Peyer's patch (tissue), 4 donors: Measurements from ENCODE around the gene ABI3. TPM values are rescaled to one million over a fixed set of nuclear protein-coding genes. Genes with fewer than 3 reads are reported as not detected.

ENCODE experiments used
- DNase-seq, 3 donors: peaks; one replicate each; pipeline ENCODE4 v3.0.0-alpha.2; 2017 to 2019
- H3K27ac ChIP-seq, 4 donors: fragments of 200-600 bp; sonication (generic); one replicate each; pipeline ENCODE4 v1.5.1; 2016 to 2019
- H3K27me3 ChIP-seq, 2 donors: fragments of 200-600 bp; sonication (generic); one replicate each; pipeline ENCODE4 v1.5.1; 2019
- H3K36me3 ChIP-seq, 3 donors: fragments of 200-600 bp; sonication (generic); one replicate each; pipeline ENCODE4 v1.5.1; 2016 to 2019
- H3K4me1 ChIP-seq, 4 donors: fragments of 200-600 bp; sonication (generic); one replicate each; pipeline ENCODE4 v1.5.1; 2016 to 2019
- H3K4me3 ChIP-seq, 4 donors: fragments of 200-600 bp; sonication (generic); 1 replicate in 3 of 4; 2 replicates in 1 of 4; pipeline ENCODE4 v1.5.1; 2016 to 2019; ENCODE audit warnings: mild to moderate bottlenecking in 1 of 4
- H3K9me3 ChIP-seq, 4 donors: fragments of 200-600 bp; sonication (generic); one replicate each; pipeline ENCODE4 v1.5.1; 2016 to 2019; ENCODE audit warnings: mild to moderate bottlenecking in 1 of 4
- POLR2A ChIP-seq, 2 donors: fragments of 450-650 bp; IDR thresholded peaks; one replicate each; pipeline ENCODE4 v1.5.1; 2017; ENCODE audit warnings: antibody characterized with exemption in 2 of 2, mild to moderate bottlenecking in 2 of 2, moderate library complexity in 2 of 2
- total RNA-seq, 4 donors: library from RNA; depleted of rRNA; stranded (reverse); fragments of >200 nt; gene quantifications; one replicate each; pipeline ENCODE4 v1.1.0, GENCODE V29; 2016
- TF ChIP-seq, protein P1 (sequence below), 6 experiments: fragments of 450-650 bp in 4 of 6; fragments of 200-600 bp in 2 of 6; sonication (generic) in 1 of 6; IDR thresholded peaks; one replicate each; pipeline ENCODE4 v1.5.1; 2017 to 2019; ENCODE audit warnings: antibody characterized with exemption in 6 of 6, mild to moderate bottlenecking in 3 of 6, moderate library complexity in 1 of 6

ABI3 gene
- total RNA-seq, 4 donors from 2014 or later = 4.9 to 50.3 (median 8.9) TPM

DNA sequence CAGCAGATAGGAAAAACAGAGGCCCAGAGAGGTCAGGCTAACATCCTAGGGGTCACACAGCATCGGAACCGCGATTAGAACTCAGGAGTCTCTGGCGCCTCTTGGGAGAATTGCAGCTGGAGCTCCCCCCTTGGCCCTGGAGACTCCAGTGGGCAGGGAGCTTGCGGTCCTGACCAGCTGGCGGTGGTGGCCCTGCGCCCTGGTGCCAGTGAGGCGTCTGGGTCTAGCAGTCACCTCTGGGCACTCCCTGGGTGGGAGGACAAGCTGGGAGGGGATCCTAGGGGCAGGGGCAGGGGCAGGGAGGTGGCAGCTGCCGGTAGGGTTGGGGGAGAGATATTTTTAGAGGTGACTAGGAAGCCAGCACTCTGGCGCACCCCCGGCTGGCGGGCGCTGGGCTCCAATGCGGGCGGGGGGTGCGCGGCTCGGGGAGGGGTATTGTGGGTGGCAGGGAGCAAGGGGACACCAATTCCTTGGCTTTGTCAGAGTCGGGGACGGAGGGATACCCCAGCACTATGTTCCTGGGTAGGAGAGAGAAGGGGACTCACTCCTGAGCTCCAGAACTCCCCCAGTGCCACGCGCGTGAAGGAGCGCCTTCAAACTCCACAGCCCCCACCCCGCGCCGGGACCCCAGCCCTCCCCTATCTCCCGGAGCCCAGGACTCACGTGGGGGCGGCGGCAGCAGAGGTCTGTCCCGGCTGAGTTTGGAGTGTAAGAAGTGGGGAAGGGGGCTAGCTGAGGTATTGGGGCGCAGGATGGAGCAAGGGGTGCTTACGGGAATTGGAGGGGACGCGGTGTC lies 19.5 kb downstream of the ABI3 start:
- no peak for TF ChIP-seq POLR2A (IDR thresholded peaks at IDR 0.05)
- TF ChIP-seq, protein P1, sequence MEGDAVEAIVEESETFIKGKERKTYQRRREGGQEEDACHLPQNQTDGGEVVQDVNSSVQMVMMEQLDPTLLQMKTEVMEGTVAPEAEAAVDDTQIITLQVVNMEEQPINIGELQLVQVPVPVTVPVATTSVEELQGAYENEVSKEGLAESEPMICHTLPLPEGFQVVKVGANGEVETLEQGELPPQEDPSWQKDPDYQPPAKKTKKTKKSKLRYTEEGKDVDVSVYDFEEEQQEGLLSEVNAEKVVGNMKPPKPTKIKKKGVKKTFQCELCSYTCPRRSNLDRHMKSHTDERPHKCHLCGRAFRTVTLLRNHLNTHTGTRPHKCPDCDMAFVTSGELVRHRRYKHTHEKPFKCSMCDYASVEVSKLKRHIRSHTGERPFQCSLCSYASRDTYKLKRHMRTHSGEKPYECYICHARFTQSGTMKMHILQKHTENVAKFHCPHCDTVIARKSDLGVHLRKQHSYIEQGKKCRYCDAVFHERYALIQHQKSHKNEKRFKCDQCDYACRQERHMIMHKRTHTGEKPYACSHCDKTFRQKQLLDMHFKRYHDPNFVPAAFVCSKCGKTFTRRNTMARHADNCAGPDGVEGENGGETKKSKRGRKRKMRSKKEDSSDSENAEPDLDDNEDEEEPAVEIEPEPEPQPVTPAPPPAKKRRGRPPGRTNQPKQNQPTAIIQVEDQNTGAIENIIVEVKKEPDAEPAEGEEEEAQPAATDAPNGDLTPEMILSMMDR (IDR thresholded peaks at IDR 0.05) = no peak
- no peaks in the 10 kb centered on the region for H3K27me3 ChIP-seq
- no peaks in the 10 kb centered on the region for H3K36me3 ChIP-seq
- DNase-seq = no peak
- peak overlapping the region; percentile 41 to 57 (median 51) for H3K4me3 ChIP-seq
- H3K4me1 ChIP-seq = peaks cover 0 to 10% (median 7%) of the 10 kb centered on the region in 4 donors
- H3K27ac ChIP-seq = peak overlapping the region in 1 of 4 donors; percentile 40
- no peaks in the 10 kb centered on the region for H3K9me3 ChIP-seq

DNA sequence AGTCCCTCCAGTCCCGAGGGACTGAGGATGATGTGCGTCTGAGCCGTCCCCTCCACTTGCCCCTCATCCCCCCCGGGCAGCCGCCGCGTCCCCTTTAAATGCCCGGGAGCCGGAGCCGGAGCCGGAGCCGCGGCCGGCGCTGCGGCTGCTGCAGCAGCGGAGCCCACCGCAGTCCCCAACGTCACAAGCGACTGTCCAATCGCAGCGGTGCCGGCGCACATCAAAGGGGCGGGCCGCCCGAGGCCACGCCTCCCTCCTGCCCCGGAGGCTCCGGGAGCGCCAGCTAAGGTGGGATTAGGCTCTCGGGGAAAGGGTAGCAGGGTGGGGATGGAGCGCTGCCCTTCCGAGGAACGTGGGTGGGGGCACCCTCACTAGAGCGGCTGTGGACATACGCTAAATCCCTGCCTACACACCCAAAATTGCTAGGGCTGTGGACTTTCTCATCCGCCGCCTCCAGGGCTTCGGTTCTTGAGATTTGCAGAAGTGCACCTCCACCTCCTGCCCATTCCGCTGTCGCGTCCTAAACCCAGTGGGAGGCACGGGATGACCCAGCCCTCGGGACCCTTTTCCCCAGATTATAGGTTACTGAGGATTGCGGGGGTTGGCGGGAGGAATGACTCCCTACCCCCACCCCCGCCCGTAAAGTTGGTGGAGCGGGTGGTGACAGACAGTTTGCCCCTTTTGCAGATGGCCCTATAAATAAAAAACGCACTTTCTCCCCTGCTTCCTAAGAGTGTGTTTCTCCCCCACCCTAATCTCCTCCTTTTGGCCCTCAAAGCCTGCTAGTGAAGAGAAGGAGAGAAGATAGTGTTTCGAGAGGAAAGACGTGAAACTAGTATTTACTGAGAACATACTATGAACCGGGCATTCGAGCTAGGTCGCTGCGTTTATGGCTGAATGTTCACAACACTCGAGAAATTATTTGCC lies 20.4 kb downstream of the ABI3 start, which contains the start of gene PHOSPHO1:
Gene PHOSPHO1 (minus strand): TSS at position 152 of the 927 bp plus-strand sequence. CDS start 4,096 bp downstream, outside the sequence.
- peak within 1 kb of the TSS in 1 of 4 donors; percentile 40 for H3K27ac ChIP-seq
- peaks cover 0 to 10% (median 7%) of the 10 kb centered on the region in 4 donors for H3K4me1 ChIP-seq
- no peaks in the 10 kb centered on the region for H3K9me3 ChIP-seq
- peak within 1 kb of the TSS; percentile 41 to 57 (median 51) for H3K4me3 ChIP-seq
- TF ChIP-seq, protein P1 (IDR thresholded peaks at IDR 0.05) = no peak
- no peak for TF ChIP-seq POLR2A (IDR thresholded peaks at IDR 0.05)
- no peaks in the 10 kb centered on the region for H3K36me3 ChIP-seq
- no peaks in the 10 kb centered on the region for H3K27me3 ChIP-seq
- peak; percentile 84 to 94 (median 87) for DNase-seq

DNA sequence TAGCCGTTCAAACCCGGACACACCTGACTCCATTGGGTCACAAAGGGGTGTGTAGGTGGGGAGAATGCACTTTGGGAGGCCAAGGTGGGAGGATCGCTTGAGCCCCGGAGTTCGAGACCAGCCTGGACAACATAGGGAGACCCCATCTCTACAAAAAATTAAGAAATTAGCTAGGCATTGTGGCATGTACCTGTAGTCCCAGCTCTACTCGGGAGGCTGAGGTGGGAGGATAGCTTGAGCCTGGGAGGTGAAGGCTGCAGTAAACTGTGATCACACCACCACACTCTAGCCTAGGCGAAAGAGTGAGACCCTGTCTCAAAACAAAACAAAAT lies 21.0 kb downstream of the ABI3 start:
- H3K27ac ChIP-seq = no peak overlapping the region
- TF ChIP-seq, protein P1 (IDR thresholded peaks at IDR 0.05) = no peak
- TF ChIP-seq POLR2A (IDR thresholded peaks at IDR 0.05) = no peak
- H3K4me1 ChIP-seq = peaks cover 0 to 10% (median 7%) of the 10 kb centered on the region in 4 donors
- no peaks in the 10 kb centered on the region for H3K9me3 ChIP-seq
- no peaks in the 10 kb centered on the region for H3K36me3 ChIP-seq
- DNase-seq = no peak
- H3K4me3 ChIP-seq = peak overlapping the region in 1 of 4 donors; percentile 57
- no peaks in the 10 kb centered on the region for H3K27me3 ChIP-seq

DNA sequence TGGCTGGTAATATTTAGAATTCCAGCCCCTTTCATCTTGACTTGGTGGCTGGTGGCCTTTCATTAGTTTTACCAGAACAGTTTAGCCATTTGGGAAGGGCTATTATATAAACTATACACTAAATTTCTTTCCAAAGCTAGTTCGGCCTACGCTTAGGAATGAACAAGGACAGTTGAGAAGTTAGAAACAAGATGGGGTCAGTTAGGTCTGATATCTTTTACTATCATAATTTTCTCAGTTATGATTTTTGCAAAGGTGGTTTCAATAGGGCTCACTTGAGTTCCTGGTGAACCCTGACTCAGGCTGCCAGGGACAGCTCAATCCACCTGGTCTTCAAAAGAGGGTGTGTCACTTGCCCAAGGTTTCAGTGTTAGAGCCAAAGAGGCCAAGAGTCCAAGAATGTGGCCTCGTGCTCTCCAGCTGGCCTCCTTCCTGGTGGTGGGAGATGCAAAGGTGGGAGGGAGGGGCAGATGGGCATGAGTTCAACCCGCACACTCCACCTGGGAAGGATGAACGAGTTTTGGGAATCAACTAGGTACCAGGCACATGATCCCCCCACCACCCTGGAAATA lies 24.1 kb downstream of the ABI3 start:
- H3K4me3 ChIP-seq = no peak overlapping the region
- H3K9me3 ChIP-seq = no peaks in the 10 kb centered on the region
- H3K36me3 ChIP-seq = no peaks in the 10 kb centered on the region
- H3K4me1 ChIP-seq = peaks cover 0 to 10% (median 7%) of the 10 kb centered on the region in 4 donors
- no peak overlapping the region for H3K27ac ChIP-seq
- peak in 1 of 3 donors; percentile 58 for DNase-seq
- no peak for TF ChIP-seq POLR2A (IDR thresholded peaks at IDR 0.05)
- TF ChIP-seq, protein P1 (IDR thresholded peaks at IDR 0.05) = no peak
- H3K27me3 ChIP-seq = no peaks in the 10 kb centered on the region

DNA sequence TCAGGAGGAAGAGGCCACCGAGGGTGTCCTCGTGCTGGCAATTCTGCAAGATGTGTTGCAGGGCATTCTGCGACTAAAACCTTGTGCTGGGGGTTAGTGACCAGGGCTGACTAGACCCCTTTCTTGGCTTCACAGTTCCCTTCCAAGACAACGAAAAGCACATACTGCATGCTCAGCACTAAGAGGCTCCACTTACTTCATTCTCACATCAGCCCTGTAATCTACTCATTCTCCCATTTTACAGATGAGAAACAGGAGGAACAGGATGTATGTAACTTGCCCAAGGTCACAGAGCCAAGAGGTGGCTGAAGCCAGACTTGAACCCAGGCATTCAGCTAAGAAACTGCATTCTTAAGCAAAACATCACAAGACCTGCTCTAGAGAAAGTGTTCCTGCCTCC lies 25.4 kb downstream of the ABI3 start:
- no peak overlapping the region for H3K4me3 ChIP-seq
- no peak for DNase-seq
- no peaks in the 10 kb centered on the region for H3K27me3 ChIP-seq
- no peaks in the 10 kb centered on the region for H3K4me1 ChIP-seq
- no peaks in the 10 kb centered on the region for H3K9me3 ChIP-seq
- no peak for TF ChIP-seq POLR2A (IDR thresholded peaks at IDR 0.05)
- H3K27ac ChIP-seq = no peak overlapping the region
- H3K36me3 ChIP-seq = no peaks in the 10 kb centered on the region
